GM21737 (cell line): ENCODE data around the gene GCNT2.
"Not testable (repeated sequence)": the region's sequence is repeated elsewhere in the genome, so short reads cannot be mapped to it uniquely, and the experiment has no call there.

Source experiments
- ATAC-seq: cut with Tn5 transposase; IDR thresholded peaks from one replicate; pipeline ENCODE4 v1.9.1; 2021; ENCODE audit warnings: mild to moderate bottlenecking, moderate library complexity; ENCODE audit not compliant: unreplicated experiment

The GCNT2 gene

GRCh38 chr6:10513544-10513943, 7.6 kb upstream of the GCNT2 start:
- no peak for ATAC-seq

GRCh38 chr6:10514049-10514780, 6.9 kb upstream of the GCNT2 start:
- ATAC-seq: no peak

GRCh38 chr6:10516953-10517352, 4.2 kb upstream of the GCNT2 start:
- ATAC-seq: no peak

GRCh38 chr6:10518557-10519407, 2.4 kb upstream of the GCNT2 start:
- ATAC-seq: no peak

- not testable (repeated sequence) for ATAC-seq
Measured at GRCh38 chr6:10519408-10519697, 1.8 kb upstream of the GCNT2 start.

- no peak for ATAC-seq
Measured at GRCh38 chr6:10520468-10520867, 683 bp upstream of the GCNT2 start.

GRCh38 chr6:10522929-10523573, 1.9 kb downstream of the GCNT2 start:
- no peak for ATAC-seq

GRCh38 chr6:10526156-10526555, 5.0 kb downstream of the GCNT2 start:
- no peak for ATAC-seq

- ATAC-seq: peak; percentile 51
Measured at GRCh38 chr6:10528158-10528981, 7.2 kb downstream of the GCNT2 start.

- no peak for ATAC-seq
Measured at GRCh38 chr6:10529231-10529801, 8.2 kb downstream of the GCNT2 start.

- ATAC-seq: not testable (repeated sequence)
Measured at GRCh38 chr6:10529828-10530374, 8.8 kb downstream of the GCNT2 start.

- no peak for ATAC-seq
Measured at GRCh38 chr6:10531503-10531902, 10.4 kb downstream of the GCNT2 start.

- ATAC-seq: no peak
Measured at GRCh38 chr6:10531942-10532341, 10.8 kb downstream of the GCNT2 start.

- ATAC-seq: no peak
Measured at GRCh38 chr6:10532392-10532791, 11.2 kb downstream of the GCNT2 start.

- peak; percentile 17 for ATAC-seq
Measured at GRCh38 chr6:10534419-10534762, 13.2 kb downstream of the GCNT2 start.

- ATAC-seq: no peak
Measured at GRCh38 chr6:10535193-10535592, 14.0 kb downstream of the GCNT2 start.

GRCh38 chr6:10537726-10538125, 16.6 kb downstream of the GCNT2 start:
- ATAC-seq: no peak

- no peak for ATAC-seq
Measured at GRCh38 chr6:10540073-10540746, 19.1 kb downstream of the GCNT2 start.

GRCh38 chr6:10541591-10541990, 20.4 kb downstream of the GCNT2 start:
- no peak for ATAC-seq

GRCh38 chr6:10542213-10542612, 21.1 kb downstream of the GCNT2 start:
- ATAC-seq: no peak
